Measurements from ENCODE around the gene RPP30.

- TF ChIP-seq ZNF384 (IDR thresholded peaks at IDR 0.05; ENCODE audit: low read depth, low read length) (no peak), NR3C1 (CRISPR knock-in tag; IDR thresholded peaks at IDR 0.05) (no peak), KHSRP (IDR thresholded peaks at IDR 0.05) (no peak), KDM2B (CRISPR knock-in tag; IDR thresholded peaks at IDR 0.05) (no peak), DLX4 (CRISPR knock-in tag; IDR thresholded peaks at IDR 0.05) (no peak), FOXA1 (IDR thresholded peaks at IDR 0.05; ENCODE audit: borderline replicate concordance) (no peak), ZNF589 (CRISPR knock-in tag; IDR thresholded peaks at IDR 0.05; ENCODE audit: low read depth) (no peak), POLR2A (conservative IDR thresholded peaks at IDR 0.05) (no peak)
Measured at GRCh38 chr10:90923111-90923731, 51.4 kb downstream of the RPP30 start.

Data from K562 (cell line).